ENCODE results near the gene INTS4. TPM values are rescaled to one million over a fixed set of nuclear protein-coding genes. Genes with fewer than 3 reads are reported as not detected.
"Not testable (repeated sequence)": the region's sequence is repeated elsewhere in the genome, so short reads cannot be mapped to it uniquely, and the experiment has no call there.

INTS4 gene
- total RNA-seq, 2 donors from 2014 or later, result 23.4 to 31.1 TPM

DNA sequence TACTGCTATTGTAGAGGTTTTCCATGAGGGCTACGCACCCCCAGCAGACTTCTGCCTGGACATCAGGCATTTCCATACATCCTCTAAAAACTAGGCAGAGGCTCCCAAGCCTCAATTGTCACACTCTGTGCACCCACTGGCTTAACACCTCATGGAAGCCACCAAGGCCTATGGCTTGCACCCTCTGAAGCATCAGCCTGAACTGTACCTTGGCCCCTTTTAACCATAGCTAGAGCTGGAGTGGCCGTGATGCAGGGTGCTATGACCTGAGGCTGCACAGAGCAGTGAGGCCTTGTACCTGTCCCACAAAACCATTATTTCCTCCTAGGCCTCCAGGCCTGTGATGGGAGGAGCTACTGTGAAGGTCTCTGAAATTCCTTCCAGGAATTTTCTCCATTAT is 139.6 kb downstream of the INTS4 start:
- ATAC-seq (ENCODE audit: insufficient number of reproducible peaks, low FRiP score, low read depth) (no peak), DNase-seq (ENCODE audit: low spot score) (no peak)
- no peak overlapping the region for H3K27ac ChIP-seq
- TF ChIP-seq, protein P1, sequence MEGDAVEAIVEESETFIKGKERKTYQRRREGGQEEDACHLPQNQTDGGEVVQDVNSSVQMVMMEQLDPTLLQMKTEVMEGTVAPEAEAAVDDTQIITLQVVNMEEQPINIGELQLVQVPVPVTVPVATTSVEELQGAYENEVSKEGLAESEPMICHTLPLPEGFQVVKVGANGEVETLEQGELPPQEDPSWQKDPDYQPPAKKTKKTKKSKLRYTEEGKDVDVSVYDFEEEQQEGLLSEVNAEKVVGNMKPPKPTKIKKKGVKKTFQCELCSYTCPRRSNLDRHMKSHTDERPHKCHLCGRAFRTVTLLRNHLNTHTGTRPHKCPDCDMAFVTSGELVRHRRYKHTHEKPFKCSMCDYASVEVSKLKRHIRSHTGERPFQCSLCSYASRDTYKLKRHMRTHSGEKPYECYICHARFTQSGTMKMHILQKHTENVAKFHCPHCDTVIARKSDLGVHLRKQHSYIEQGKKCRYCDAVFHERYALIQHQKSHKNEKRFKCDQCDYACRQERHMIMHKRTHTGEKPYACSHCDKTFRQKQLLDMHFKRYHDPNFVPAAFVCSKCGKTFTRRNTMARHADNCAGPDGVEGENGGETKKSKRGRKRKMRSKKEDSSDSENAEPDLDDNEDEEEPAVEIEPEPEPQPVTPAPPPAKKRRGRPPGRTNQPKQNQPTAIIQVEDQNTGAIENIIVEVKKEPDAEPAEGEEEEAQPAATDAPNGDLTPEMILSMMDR (IDR thresholded peaks at IDR 0.05), result no peak
- no peaks in the 10 kb centered on the region for H3K27me3 ChIP-seq (replicated peaks; ENCODE audit: insufficient read depth)
- peaks cover 24% of the 10 kb centered on the region for H3K36me3 ChIP-seq
- H3K4me1 ChIP-seq (ENCODE audit: control insufficient read depth in 1 of 2, low read depth in 2 of 2), result no peaks in the 10 kb centered on the region
- no peak overlapping the region for H3K4me3 ChIP-seq
- no peaks in the 10 kb centered on the region for H3K9me3 ChIP-seq

- peaks cover 21% of the 10 kb centered on the region for H3K36me3 ChIP-seq
- TF ChIP-seq, protein P1 (IDR thresholded peaks at IDR 0.05), result no peak
- no peak for ATAC-seq (ENCODE audit: insufficient number of reproducible peaks, low FRiP score, low read depth)
These were observed 143.0 kb downstream of the INTS4 start for GRCh38 chr11:77851503-77851902.

DNA sequence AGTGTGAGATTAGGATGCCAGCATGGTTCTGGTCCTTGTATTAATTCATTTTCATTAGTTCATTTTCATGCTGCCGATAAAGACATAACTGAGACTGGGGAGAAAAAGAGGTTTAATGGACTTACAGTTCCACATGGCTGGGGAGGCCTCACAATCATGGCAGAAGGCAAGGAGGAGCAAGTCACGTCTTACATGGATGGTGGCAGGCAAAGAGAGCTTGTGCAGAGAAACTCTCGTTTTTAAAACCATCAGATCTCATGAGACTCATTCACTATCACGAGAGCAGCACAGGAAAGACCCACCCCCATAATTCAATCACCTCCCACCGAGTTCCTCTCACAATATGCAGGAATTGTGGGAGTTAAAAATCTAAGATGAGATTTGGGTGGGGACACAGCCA is 150.8 kb downstream of the INTS4 start:
- not testable (repeated sequence) for H3K4me1 ChIP-seq (ENCODE audit: control insufficient read depth in 1 of 2, low read depth in 2 of 2); H3K27ac ChIP-seq; H3K9me3 ChIP-seq; ATAC-seq (ENCODE audit: insufficient number of reproducible peaks, low FRiP score, low read depth); DNase-seq (ENCODE audit: low spot score); H3K27me3 ChIP-seq (replicated peaks; ENCODE audit: insufficient read depth); H3K4me3 ChIP-seq
- peaks cover 27% of the 10 kb centered on the region for H3K36me3 ChIP-seq

More at GRCh38 chr11:77851503-77851902, 143.0 kb downstream of the INTS4 start:
- Histone ChIP-seq H3K27ac (no peak overlapping the region), H3K4me3 (no peak overlapping the region), H3K27me3 (replicated peaks; ENCODE audit: insufficient read depth) (no peaks in the 10 kb centered on the region), H3K4me1 (ENCODE audit: control insufficient read depth in 1 of 2, low read depth in 2 of 2) (no peaks in the 10 kb centered on the region), H3K9me3 (no peaks in the 10 kb centered on the region)
- DNase-seq (ENCODE audit: low spot score), result no peak

DNA sequence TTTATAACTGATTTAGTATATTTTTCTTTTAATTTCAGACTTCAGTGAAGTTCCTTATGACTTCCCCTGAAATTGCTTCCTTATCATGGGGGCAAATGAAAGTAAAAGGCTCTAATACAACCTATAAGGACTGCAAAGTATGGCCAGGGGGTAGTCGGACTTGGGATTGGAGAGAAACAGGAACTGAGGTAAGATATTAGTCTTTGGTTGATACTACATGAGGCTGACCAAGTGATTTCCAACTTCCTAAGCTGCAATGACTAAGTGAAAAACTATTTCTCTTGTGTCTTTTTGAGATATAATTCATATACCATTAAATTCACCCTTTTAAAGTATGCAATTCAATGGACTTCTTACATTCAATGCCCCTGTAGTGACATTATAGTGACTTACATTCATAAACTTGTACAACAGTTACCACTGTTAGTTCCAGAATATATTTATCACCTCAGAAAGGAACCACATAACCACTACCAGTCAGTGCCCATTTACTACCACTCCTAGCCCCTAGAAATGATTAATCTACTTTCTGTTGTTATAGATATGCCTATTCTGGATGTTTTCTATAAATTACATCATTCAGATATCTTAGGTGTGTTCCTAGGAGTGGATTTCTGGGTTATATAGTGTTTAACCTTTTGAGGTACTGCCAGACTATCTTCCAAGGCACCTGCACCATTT is 151.9 kb downstream of the INTS4 start:
- no peaks in the 10 kb centered on the region for H3K4me1 ChIP-seq (ENCODE audit: control insufficient read depth in 1 of 2, low read depth in 2 of 2)
- H3K36me3 ChIP-seq, result peaks cover 27% of the 10 kb centered on the region
- ATAC-seq (ENCODE audit: insufficient number of reproducible peaks, low FRiP score, low read depth) (no peak), DNase-seq (ENCODE audit: low spot score) (no peak)
- no peaks in the 10 kb centered on the region for H3K27me3 ChIP-seq (replicated peaks; ENCODE audit: insufficient read depth)
- H3K4me3 ChIP-seq, result no peak overlapping the region
- no peaks in the 10 kb centered on the region for H3K9me3 ChIP-seq
- H3K27ac ChIP-seq, result no peak overlapping the region
- TF ChIP-seq, protein P1 (IDR thresholded peaks at IDR 0.05), result no peak

- no peaks in the 10 kb centered on the region for H3K4me1 ChIP-seq (ENCODE audit: control insufficient read depth in 1 of 2, low read depth in 2 of 2)
- H3K27me3 ChIP-seq (replicated peaks; ENCODE audit: insufficient read depth), result no peaks in the 10 kb centered on the region
- DNase-seq (ENCODE audit: low spot score) (no peak), ATAC-seq (ENCODE audit: insufficient number of reproducible peaks, low FRiP score, low read depth) (no peak)
- no peak overlapping the region for H3K4me3 ChIP-seq
- H3K27ac ChIP-seq, result no peak overlapping the region
- TF ChIP-seq, protein P1 (IDR thresholded peaks at IDR 0.05), result no peak
- H3K9me3 ChIP-seq, result no peaks in the 10 kb centered on the region
- no peaks in the 10 kb centered on the region for H3K36me3 ChIP-seq
These were observed 161.2 kb downstream of the INTS4 start for GRCh38 chr11:77833302-77833701.

DNA sequence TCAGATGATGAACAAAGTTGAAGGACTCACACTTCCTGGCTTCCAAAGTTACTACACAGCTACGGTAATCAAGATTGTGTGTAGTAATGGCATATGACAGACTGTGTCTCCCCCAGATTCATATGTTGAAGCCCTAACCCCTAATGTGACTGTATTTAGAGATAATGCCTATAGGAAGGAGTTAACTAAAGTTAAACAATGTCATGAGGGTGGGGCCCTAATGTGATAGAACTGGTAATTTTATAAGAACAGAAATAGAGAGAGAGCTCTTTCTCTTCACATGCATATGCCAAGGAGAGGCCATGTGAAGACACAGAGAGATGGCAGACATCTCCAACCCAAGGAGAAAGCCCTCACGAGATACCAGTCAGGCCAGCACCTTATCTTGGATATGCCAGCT is 165.5 kb downstream of the INTS4 start:
- no peaks in the 10 kb centered on the region for H3K9me3 ChIP-seq
- DNase-seq (ENCODE audit: low spot score) (no peak), ATAC-seq (ENCODE audit: insufficient number of reproducible peaks, low FRiP score, low read depth) (no peak)
- H3K27me3 ChIP-seq (replicated peaks; ENCODE audit: insufficient read depth), result no peaks in the 10 kb centered on the region
- H3K4me1 ChIP-seq (ENCODE audit: control insufficient read depth in 1 of 2, low read depth in 2 of 2), result peaks cover 5 to 7% of the 10 kb centered on the region in 2 donors
- TF ChIP-seq, protein P1 (IDR thresholded peaks at IDR 0.05), result no peak
- H3K36me3 ChIP-seq, result no peaks in the 10 kb centered on the region
- no peak overlapping the region for H3K4me3 ChIP-seq
- H3K27ac ChIP-seq, result no peak overlapping the region

Data from thoracic aorta (tissue), 2 donors.